Esophagus squamous epithelium (tissue), 5 donors: ENCODE results near the gene MPST. TPM values are rescaled to one million over a fixed set of nuclear protein-coding genes. Genes with fewer than 3 reads are reported as not detected.
"Not testable (repeated sequence)": the region's sequence is repeated elsewhere in the genome, so short reads cannot be mapped to it uniquely, and the experiment has no call there.

ENCODE experiments used
- DNase-seq: peaks from one replicate; lab custom pipeline; 2025; lab: John Stamatoyannopoulos, UW
- H3K27ac ChIP-seq, 4 donors: fragments of 200-600 bp; sonication (generic); one replicate each; pipeline ENCODE4 v1.5.1; 2016 to 2019; ENCODE audit warnings: mild to moderate bottlenecking in 1 of 4
- H3K27me3 ChIP-seq, 4 donors: fragments of 200-600 bp; sonication (generic); 1 replicate in 3 of 4; 2 replicates in 1 of 4; pipeline versions ENCODE4 v1.5.1 to v1.6.0; 2017 to 2021; ENCODE audit warnings: antibody characterized with exemption in 1 of 4
- H3K36me3 ChIP-seq, 3 donors: fragments of 200-600 bp; sonication (generic); one replicate each; pipeline ENCODE4 v1.5.1; 2016 to 2019
- H3K4me1 ChIP-seq, 3 donors: fragments of 200-600 bp; sonication (generic); one replicate each; pipeline ENCODE4 v1.5.1; 2017 to 2019
- H3K4me3 ChIP-seq, 4 donors: fragments of 200-600 bp; sonication (generic); 1 replicate in 3 of 4; 2 replicates in 1 of 4; pipeline ENCODE4 v1.5.1; 2016 to 2019; ENCODE audit warnings: mild to moderate bottlenecking in 2 of 4, moderate library complexity in 1 of 4
- H3K9me3 ChIP-seq, 3 donors: fragments of 200-600 bp; sonication (generic); one replicate each; pipeline ENCODE4 v1.5.1; 2016 to 2019
- CTCF ChIP-seq, 6 experiments: fragments of 450-650 bp in 4 of 6; fragments of 200-600 bp in 2 of 6; sonication (generic) in 2 of 6; IDR thresholded peaks; one replicate each; pipeline ENCODE4 v1.5.1; 2016 to 2019; ENCODE audit warnings: antibody characterized with exemption in 6 of 6, mild to moderate bottlenecking in 4 of 6, moderate library complexity in 4 of 6
- POLR2A ChIP-seq, 4 donors: fragments of 450-650 bp; IDR thresholded peaks; one replicate each; pipeline ENCODE4 v1.6.1; 2017; ENCODE audit warnings: antibody characterized with exemption in 4 of 4, mild to moderate bottlenecking in 4 of 4, moderate library complexity in 3 of 4
- WGBS, 2 donors: methylation state at CpG; one replicate each; pipeline ENCODE4 v1.1.5; 2018; 5-methylcytosine and 5-hydroxymethylcytosine counted together
- intact Hi-C: fragments of 100-400 bp; cut with DNase I; formaldehyde crosslinking; loops from one replicate; pipeline ENCODE4 v1.15.0; 2022
- total RNA-seq, 4 donors: library from RNA; depleted of rRNA; stranded (reverse); fragments of >200 nt; gene quantifications; one replicate each; pipeline ENCODE4 v1.1.0, GENCODE V29; 2016
- donor health status: DM: yes; HTN: yes; CAD: no.

The MPST gene
- total RNA-seq, 4 donors from 2014 or later: 88.4 to 160 (median 132) TPM

- H3K9me3 ChIP-seq: peaks cover 0 to 8% (median 8%) of the 10 kb centered on the region in 3 donors
- no peak for DNase-seq
- intact Hi-C loops: loop anchor here (10.0 kb wide), 1 partner anchor 59 kb away; no protein-coding TSS in a partner anchor
- no peaks in the 10 kb centered on the region for H3K36me3 ChIP-seq
- H3K27me3 ChIP-seq: peaks cover 0 to 64% (median 0%) of the 10 kb centered on the region in 4 donors
- no peak overlapping the region for H3K4me3 ChIP-seq
- WGBS, 2 donors: 32 to 42% methylated on average over 9 to 10 of the region's 10 CpGs
- TF ChIP-seq CTCF (IDR thresholded peaks at IDR 0.05) (no peak), POLR2A (IDR thresholded peaks at IDR 0.05) (no peak)
- no peak overlapping the region for H3K27ac ChIP-seq
- peaks cover 0 to 13% (median 4%) of the 10 kb centered on the region in 3 donors for H3K4me1 ChIP-seq
Observed at GRCh38 chr22:36985211-36985889, 34.2 kb upstream of the MPST start.

DNA sequence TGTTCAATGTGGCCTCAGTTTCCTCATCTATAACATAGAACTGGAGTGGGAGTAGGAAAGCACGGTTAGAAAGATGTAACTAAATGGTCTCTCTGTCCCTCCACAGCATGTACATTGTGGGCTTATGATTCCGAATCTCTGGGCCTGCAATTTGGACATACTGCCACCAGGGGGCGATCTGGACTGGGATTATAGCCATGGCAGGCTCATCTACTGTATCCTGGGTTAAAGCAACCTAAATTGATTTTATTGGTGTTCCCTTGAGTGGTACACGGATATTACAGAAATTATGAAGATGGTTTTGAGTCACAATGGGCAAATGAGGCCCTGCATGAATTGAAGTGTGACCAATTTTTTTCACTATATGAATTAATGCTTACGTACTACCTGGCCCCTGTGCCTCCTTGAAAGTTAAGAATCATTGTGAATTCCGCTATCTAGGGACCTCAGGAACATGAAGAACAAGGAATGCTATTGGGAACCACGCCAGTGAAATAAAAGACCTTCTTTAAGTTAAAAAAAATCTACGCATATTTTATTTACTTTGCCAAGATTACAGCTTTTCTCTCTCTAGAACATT, 33.2 kb upstream of the MPST start:
- Histone ChIP-seq H3K27me3 (peaks cover 0 to 73% (median 0%) of the 10 kb centered on the region in 4 donors), H3K27ac (no peak overlapping the region), H3K9me3 (peaks cover 0 to 8% (median 8%) of the 10 kb centered on the region in 3 donors), H3K4me3 (no peak overlapping the region), H3K36me3 (no peaks in the 10 kb centered on the region), H3K4me1 (peaks cover 0 to 8% (median 4%) of the 10 kb centered on the region in 3 donors)
- TF ChIP-seq POLR2A (IDR thresholded peaks at IDR 0.05) (no peak), CTCF (IDR thresholded peaks at IDR 0.05) (peak in 5 of 6 experiments; percentile 47 to 85 (median 55))
- intact Hi-C loops: loop anchor here (10.0 kb wide), 1 partner anchor 58 kb away; no protein-coding TSS in a partner anchor
- DNase-seq: no peak
- WGBS, 2 donors: 49 to 57% methylated on average over 8 of the region's 8 CpGs

GRCh38 chr22:36988075-36988832, 31.3 kb upstream of the MPST start:
- H3K4me3 ChIP-seq: no peak overlapping the region
- DNase-seq: no peak
- intact Hi-C loops: loop anchor here (10.0 kb wide), 1 partner anchor 57 kb away; no protein-coding TSS in a partner anchor
- no peak for TF ChIP-seq CTCF (IDR thresholded peaks at IDR 0.05)
- TF ChIP-seq POLR2A (IDR thresholded peaks at IDR 0.05): no peak
- 71 to 79% methylated on average over 12 of the region's 12 CpGs for WGBS, 2 donors
- no peak overlapping the region for H3K27ac ChIP-seq
- H3K9me3 ChIP-seq: peaks cover 0 to 8% (median 8%) of the 10 kb centered on the region in 3 donors
- peaks cover 0 to 8% (median 4%) of the 10 kb centered on the region in 3 donors for H3K4me1 ChIP-seq
- H3K36me3 ChIP-seq: no peaks in the 10 kb centered on the region
- peaks cover 0 to 66% (median 0%) of the 10 kb centered on the region in 4 donors for H3K27me3 ChIP-seq

DNA sequence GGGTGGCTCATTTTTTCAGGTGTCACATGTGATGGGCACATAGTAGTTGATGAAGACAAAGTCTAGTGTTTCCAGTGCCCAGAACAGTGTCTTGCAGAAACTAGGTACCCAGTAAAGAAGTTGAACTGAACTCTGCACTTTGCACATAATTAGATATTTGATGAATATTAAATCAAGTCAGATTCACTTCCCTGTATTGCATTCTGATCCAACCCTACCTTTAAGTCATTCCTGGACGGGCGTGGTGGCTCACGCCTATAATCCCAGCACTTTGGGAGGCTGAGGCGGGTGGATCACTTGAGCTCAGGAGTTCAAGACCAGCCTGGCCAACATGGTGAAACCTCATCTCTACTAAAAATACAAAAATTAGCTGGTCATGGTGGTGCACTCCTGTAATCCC, 30.5 kb upstream of the MPST start:
- H3K4me1 ChIP-seq, H3K9me3 ChIP-seq, H3K36me3 ChIP-seq, DNase-seq, H3K4me3 ChIP-seq, H3K27ac ChIP-seq: not testable (repeated sequence)
- peaks cover 0 to 62% (median 0%) of the 10 kb centered on the region in 4 donors for H3K27me3 ChIP-seq
- intact Hi-C loops: loop anchor here (10.0 kb wide), 1 partner anchor 56 kb away; no protein-coding TSS in a partner anchor
- WGBS, 2 donors: 55 to 83% methylated on average over 2 to 4 of the region's 4 CpGs

DNA sequence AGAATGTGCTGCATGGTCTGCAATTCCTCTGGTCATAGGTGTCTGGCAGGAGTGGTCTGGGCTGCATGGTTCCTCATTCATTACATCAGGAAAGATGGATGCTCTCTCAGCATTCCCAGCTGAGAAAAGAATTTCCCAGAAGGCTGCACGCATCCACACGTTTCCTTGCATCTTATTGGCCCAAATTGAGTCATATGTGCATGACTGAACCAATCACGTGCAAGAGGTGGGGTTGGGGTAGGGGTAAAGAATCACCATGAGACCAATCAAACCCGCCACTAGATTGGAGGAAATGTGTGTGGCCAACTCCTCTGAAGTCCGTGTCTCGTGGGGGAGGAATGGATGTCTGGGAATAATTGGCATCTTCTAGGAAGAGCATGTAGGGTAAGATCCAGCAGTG, 29.1 kb upstream of the MPST start:
- DNase-seq: no peak
- no peak overlapping the region for H3K27ac ChIP-seq
- intact Hi-C loops: no loop called here
- WGBS, 2 donors: 80 to 86% methylated on average over 6 of the region's 6 CpGs
- peaks cover 0 to 4% (median under 1%) of the 10 kb centered on the region in 3 donors for H3K4me1 ChIP-seq
- TF ChIP-seq POLR2A (IDR thresholded peaks at IDR 0.05) (no peak), CTCF (IDR thresholded peaks at IDR 0.05) (no peak)
- H3K36me3 ChIP-seq: no peaks in the 10 kb centered on the region
- H3K4me3 ChIP-seq: no peak overlapping the region
- H3K9me3 ChIP-seq: peaks cover 0 to 8% (median 8%) of the 10 kb centered on the region in 3 donors
- peaks cover 0 to 58% (median 0%) of the 10 kb centered on the region in 4 donors for H3K27me3 ChIP-seq
